GM21360 (cell line): ENCODE measurements around the gene SAMD15.
"Not testable (repeated sequence)": the region's sequence is repeated elsewhere in the genome, so short reads cannot be mapped to it uniquely, and the experiment has no call there.

Source experiments
- ATAC-seq: cut with Tn5 transposase; IDR thresholded peaks from one replicate; pipeline ENCODE4 v1.9.1; 2021; ENCODE audit warnings: mild to moderate bottlenecking, moderate library complexity; ENCODE audit not compliant: unreplicated experiment

Gene SAMD15

DNA sequence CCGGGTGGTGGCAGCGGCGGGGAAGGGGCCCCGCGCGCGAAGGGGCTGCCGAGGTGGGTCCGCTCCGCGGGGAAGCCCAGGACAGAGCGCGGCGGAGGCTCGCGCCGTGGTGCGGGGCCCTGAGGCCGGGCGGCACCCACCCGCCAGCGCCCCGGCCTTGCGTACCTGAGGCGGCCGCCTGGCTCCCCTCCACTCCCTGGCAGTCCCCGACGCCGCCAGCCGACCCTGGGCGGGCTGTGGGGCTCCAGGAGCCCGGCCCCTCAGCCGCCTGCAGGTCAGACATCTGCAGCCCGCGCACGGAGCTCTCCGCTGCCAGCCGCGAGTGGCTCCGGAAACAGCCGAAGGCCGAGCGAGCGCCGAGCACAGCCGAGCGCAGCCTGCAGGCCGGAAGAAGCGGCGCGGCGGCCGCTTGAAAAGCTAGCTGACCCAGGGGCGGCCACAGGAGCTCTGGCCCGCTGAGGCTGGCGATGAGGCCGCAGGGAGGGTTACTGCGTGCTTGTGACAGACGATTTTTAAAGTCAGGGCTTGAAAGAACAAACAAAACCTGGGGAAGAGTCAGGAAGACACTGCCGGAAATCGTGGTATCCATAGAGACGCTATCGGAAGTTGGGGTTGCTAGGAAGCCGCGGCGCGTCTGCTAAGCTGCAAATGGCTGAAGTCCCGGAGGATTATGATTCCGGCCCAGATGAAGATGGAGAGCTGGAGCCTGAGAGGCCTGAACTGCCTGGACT lies at the start of gene SAMD15, which contains the start of gene TMED8:
Gene SAMD15 (plus strand): TSS at position 609 of the 731 bp plus-strand sequence. CDS start 40 bp downstream, at position 649.
Gene TMED8 (minus strand): TSS at position 324 of the 731 bp plus-strand sequence. CDS start 41 bp downstream, at position 283.
- peak; percentile 81 for ATAC-seq

GRCh38 chr14:77329872-77330271 lies 47.3 kb upstream of the SAMD15 start:
- ATAC-seq = no peak

DNA sequence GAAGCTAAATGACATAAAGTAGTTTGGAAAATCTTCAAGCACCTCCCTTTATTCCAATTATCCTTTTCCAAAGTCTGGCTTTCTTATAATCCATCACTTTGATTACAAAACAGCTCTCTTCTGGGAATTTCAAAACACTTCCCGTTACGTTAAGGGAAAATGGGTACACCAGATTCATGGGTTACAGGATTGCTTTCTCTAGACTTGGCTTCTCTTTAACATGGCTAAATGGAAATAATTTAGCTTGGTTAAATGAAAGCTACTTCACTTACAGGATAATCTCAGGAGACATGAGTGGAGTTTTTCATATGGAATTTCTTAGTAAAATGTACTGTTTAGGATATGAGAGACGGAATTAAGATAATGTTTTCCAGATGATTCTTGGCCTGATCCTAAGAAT lies 41.6 kb upstream of the SAMD15 start:
- no peak for ATAC-seq

GRCh38 chr14:77337255-77337654 lies 39.9 kb upstream of the SAMD15 start:
- ATAC-seq = not testable (repeated sequence)

GRCh38 chr14:77337880-77338279 lies 39.3 kb upstream of the SAMD15 start:
- ATAC-seq = no peak

DNA sequence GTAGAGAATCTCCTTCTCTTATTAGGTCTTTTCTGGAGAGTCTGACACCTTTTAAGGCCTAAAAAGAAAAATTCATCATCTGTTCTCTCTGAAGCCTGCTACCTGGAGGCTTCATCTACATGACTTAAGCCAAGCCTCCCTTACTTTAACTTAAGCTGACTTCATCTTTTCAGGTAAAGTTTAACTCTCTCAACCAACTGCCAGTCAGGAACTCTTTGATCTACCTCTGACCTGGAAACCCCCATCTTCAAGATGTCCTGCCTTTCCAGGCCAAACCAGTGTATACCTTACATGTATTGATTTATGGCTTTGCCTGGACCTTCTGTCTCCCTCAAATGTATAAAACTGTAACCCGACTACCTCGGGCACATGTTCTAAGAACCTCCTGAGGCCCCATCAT lies 38.9 kb upstream of the SAMD15 start:
- ATAC-seq = no peak

DNA sequence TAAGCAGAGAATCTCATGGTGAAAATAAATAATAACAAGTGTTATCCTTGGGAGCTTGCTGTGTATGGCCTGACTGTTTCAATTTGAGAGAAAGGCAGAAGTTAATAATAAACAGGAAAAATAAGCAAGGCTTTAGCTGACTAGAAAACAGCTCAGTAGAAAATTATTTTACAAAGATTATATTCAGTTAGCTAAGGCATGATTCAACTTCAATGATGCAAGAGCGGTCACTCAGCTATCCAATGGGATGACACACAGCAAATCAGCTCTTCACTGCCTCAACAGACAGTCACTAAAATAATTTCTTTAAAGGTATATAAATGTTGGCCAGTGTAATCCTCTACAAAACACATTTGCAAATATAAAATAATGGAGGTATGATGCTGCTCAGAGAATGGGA lies 37.8 kb upstream of the SAMD15 start:
- no peak for ATAC-seq

DNA sequence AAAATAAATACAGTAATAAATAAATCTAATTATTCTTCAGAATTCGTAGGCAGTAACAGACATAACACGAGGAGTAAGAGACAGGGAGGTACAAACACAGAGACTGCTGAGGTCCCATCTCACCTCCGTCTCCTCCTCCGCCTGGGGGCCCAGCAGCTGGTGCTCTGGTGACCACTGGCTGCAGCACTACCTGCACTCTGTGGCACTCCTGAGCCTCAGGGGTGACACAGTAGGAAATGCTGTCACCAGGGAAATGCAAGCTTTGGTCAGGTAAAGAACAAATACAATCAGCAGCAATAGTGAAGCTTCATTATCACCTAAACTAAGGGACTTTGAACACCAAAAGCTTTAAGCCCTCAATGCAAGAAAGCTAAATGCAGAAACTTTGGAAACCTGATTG lies 36.8 kb upstream of the SAMD15 start:
- no peak for ATAC-seq

- ATAC-seq = no peak
Measured at GRCh38 chr14:77342726-77343397, 34.3 kb upstream of the SAMD15 start.

DNA sequence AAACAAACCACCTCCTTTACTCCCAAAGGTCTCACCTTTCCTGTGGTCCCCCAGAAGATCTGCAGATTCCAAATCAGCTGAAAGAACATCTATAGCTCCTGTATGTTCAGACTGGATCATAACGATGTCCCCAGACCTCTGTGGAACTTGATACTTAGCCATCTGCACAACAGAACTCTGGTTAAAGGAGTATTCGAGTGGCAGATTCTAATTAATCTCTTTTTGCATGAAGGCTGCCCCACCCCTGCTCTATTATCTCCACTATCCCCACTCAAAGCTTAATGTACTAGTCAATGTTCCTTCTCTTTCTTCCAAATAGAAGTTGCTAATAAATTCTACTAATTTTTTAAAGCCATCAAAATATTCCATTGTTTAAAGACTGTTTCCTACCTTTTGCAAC lies 33.5 kb upstream of the SAMD15 start:
- ATAC-seq = no peak

DNA sequence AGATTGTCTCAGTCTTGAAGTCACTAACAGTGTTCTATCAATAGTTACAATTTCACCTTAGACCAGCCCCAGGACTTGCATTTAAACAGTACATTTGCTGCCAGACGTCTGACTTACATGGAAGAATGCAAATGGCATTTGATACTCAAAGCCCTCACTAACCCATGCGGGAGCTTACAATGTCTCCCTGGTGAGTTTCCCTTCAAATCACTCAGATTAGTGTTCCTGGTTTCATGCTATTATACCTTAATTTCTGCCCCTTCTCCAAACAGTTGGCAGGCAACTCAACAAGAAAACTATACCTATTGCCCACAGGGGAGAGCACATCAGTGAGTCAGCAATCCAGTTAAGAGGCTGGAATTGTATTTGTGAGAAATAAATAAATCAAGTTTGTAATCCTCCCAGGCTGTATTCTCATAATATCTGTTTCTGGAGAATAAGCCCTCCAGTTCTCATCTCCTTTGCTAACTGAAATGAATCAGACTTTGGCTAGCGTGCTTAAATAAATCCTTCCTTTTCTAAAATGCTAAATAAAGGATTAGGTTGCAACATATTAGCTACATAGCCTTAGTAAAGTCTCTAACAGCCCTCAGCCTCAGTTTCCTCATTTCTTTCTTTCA lies 32.7 kb upstream of the SAMD15 start:
- no peak for ATAC-seq

GRCh38 chr14:77346495-77346894 lies 30.7 kb upstream of the SAMD15 start:
- ATAC-seq = no peak

DNA sequence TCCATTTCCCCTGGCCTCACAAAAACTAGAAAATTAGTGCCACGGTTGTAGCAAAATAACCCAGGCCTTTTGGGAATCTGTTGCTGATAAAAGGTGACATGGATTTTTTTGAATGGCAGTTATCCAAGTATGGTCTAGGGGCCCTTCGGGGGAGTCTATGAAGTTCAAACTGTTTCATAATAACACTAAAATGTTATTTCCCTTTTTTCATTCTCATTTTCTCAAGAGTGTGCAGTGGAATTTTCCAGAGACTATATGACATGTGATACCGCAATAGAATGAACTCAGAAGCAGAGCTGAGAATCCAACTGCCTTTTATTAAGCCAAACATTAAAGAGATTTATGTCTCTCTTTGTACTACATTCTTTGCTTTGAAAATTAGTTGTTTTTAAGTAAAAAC lies 29.4 kb upstream of the SAMD15 start:
- no peak for ATAC-seq

DNA sequence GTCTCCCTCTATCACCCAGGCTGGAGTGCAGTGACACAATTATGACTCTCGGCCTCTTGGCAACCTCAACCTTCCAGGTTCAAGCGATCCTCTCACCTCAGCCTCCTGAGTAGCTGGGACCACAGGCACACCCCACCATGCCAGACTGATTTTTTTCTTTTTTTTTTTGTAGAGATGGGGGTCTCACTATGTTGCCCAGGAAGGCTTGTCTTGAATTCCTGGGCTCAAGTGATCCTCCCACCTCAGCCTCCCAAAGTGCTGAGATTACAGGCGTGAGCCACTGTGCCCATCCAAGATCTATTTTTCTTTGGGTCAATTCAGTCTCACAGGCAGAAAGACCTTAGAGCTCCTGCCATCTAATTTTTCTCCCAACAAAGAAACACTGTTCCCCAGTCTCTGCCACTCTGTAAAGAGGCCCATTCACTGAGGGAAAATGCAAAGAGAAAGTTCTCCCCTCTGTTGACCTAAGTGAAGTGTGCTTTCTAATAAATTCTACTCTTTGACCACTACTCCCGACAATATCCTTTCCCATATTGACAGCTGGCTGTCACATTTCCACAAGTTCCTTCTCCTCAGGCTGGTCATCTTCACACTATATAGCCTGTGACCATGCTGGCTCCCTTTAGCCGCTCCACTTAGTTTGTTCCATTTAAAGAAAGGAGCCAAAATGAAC lies 23.6 kb upstream of the SAMD15 start:
- no peak for ATAC-seq

GRCh38 chr14:77355811-77356210 lies 21.4 kb upstream of the SAMD15 start:
- no peak for ATAC-seq

GRCh38 chr14:77356899-77357298 lies 20.3 kb upstream of the SAMD15 start:
- ATAC-seq = no peak

DNA sequence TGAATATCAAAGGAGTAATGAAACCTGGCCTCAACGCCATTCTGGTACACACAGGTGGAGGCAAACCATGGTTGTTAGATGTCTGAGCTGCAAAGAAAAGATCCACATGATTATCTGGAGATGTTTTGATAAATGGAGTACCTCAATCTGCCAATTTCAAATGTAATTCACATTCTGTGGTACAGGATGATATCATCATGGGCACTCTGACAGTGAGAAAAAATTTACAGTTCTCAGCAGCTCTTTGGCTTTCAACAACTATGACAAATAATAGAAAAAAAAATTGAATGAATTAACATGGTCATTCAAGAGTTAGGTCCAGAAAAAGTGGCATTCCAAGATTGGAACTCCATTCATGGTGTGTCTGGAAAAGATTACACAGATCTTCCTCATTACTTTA lies 17.6 kb upstream of the SAMD15 start:
- ATAC-seq = no peak

GRCh38 chr14:77364146-77364545 lies 13.0 kb upstream of the SAMD15 start:
- ATAC-seq = no peak

GRCh38 chr14:77369285-77369684 lies 7.9 kb upstream of the SAMD15 start:
- ATAC-seq = no peak

- ATAC-seq = peak; percentile 28
Measured at GRCh38 chr14:77372304-77372841, 4.8 kb upstream of the SAMD15 start.
